Right lobe of liver (tissue), 6 donors: ENCODE measurements around the gene SLC25A10. TPM values are rescaled to one million over a fixed set of nuclear protein-coding genes. Genes with fewer than 3 reads are reported as not detected.

Source experiments
- ATAC-seq, 4 donors: fragments of 200-7000 bp; cut with Tn5 transposase; one replicate each; pipeline ENCODE4 v1.9.1; 2020; ENCODE audit warnings: mild to moderate bottlenecking in 4 of 4, moderate library complexity in 4 of 4
- DNase-seq, 3 donors: peaks; one replicate each; pipeline ENCODE4 v3.0.0-alpha.2; 2020
- H3K27ac ChIP-seq, 3 donors: fragments of 200-600 bp; one replicate each; pipeline ENCODE4 v1.8.0; 2022
- H3K27me3 ChIP-seq, 2 donors: fragments of 200-600 bp; one replicate each; pipeline ENCODE4 v1.8.0; 2022
- H3K36me3 ChIP-seq, 4 donors: fragments of 200-600 bp; sonication (generic) in 1 of 4; one replicate each; pipeline versions ENCODE4 v1.5.1 to v1.8.0; 2017 to 2022; ENCODE audit warnings: control low read depth in 1 of 4
- H3K4me1 ChIP-seq, 4 donors: fragments of 200-600 bp; sonication (generic) in 1 of 4; one replicate each; pipeline versions ENCODE4 v1.5.1 to v1.8.0; 2017 to 2022; ENCODE audit warnings: control low read depth in 1 of 4
- H3K4me3 ChIP-seq, 3 donors: fragments of 200-600 bp; one replicate each; pipeline ENCODE4 v1.8.0; 2022
- H3K9me3 ChIP-seq, 4 donors: fragments of 200-600 bp; sonication (generic) in 1 of 4; one replicate each; pipeline versions ENCODE4 v1.5.1 to v1.8.0; 2017 to 2022; ENCODE audit warnings: control low read depth in 1 of 4
- CTCF ChIP-seq, 4 donors: fragments of 200-600 bp in 3 of 4; fragments of 450-650 bp in 1 of 4; IDR thresholded peaks; one replicate each; pipeline versions ENCODE4 v1.5.1 to v1.8.0; 2016 to 2022; ENCODE audit warnings: antibody characterized with exemption in 4 of 4, mild to moderate bottlenecking in 2 of 4
- POLR2A ChIP-seq: fragments of 450-650 bp; IDR thresholded peaks from one replicate; pipeline ENCODE4 v1.6.1; 2017; ENCODE audit warnings: antibody characterized with exemption, mild to moderate bottlenecking
- WGBS: methylation state at CpG from one replicate; pipeline ENCODE4 v1.1.6; 2018; ENCODE audit warnings: low coverage, low lambda C conversion rate; ENCODE audit not compliant: insufficient coverage; ENCODE audit errors: missing lambda C conversion rate; 5-methylcytosine and 5-hydroxymethylcytosine counted together
- intact Hi-C, 2 donors: fragments of 100-400 bp; cut with DNase I; formaldehyde crosslinking; loops; one replicate each; pipeline versions ENCODE4 v1.11.2 to v1.14.1; 2022
- total RNA-seq, 6 experiments: library from RNA; depleted of rRNA in 2 of 6; stranded (reverse); fragments of >200 nt in 2 of 6; fragmentation: NEBNext Ultra II Directional in 3 of 6; extraction: Animal tissue kit (Norgen Biotek cat#: 25700) in 3 of 6; gene quantifications; one replicate each; pipeline versions ENCODE4 v1.1.0 to v1.2.4, GENCODE V29; 2016 to 2023
- donor health status: DM: no; HTN: yes; CAD: no.
- donor health status: DM: no; HTN: no; CAD: no.
- donor health status: DM: no; HTN: no; CAD: no.
- donor health status: DM: no; HTN: yes; CAD: no.
- donor health status: DM: no; HTN: yes; CAD: no.

The SLC25A10 gene
- total RNA-seq, 6 experiments from 2014 or later, result 35.6 to 92.0 (median 72.7) TPM

DNA sequence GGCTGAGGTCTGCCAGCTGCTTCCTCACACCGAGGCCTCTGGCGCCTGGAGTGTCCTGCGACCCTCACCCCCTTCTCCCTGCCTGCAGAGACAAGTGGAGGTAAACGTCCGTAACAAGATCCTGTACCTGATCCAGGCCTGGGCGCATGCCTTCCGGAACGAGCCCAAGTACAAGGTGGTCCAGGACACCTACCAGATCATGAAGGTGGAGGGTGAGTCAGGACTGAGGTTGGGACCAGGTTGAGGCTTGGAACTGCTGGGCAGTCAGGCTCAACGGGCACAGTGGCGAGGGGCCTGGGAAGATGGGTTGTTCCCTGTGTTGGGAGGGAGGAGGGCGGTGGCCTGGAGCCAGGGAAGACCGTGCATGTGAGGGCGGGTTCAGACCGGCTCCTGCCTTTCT is 23.5 kb upstream of the SLC25A10 start:
- peaks cover 0 to 13% (median 6%) of the 10 kb centered on the region in 4 donors for H3K4me1 ChIP-seq
- ATAC-seq (no peak), DNase-seq (no peak)
- H3K36me3 ChIP-seq, result peaks cover 0 to 55% (median 14%) of the 10 kb centered on the region in 4 donors
- TF ChIP-seq POLR2A, result no peak
- TF ChIP-seq CTCF (IDR thresholded peaks at IDR 0.05), result no peak
- H3K4me3 ChIP-seq, result no peak overlapping the region
- H3K27ac ChIP-seq, result no peak overlapping the region
- intact Hi-C loops, result no loop called here
- no peaks in the 10 kb centered on the region for H3K27me3 ChIP-seq
- WGBS, result 80% methylated on average over 1 of the region's 14 CpGs
- H3K9me3 ChIP-seq, result no peaks in the 10 kb centered on the region

GRCh38 chr17:81690066-81690465 is 22.0 kb upstream of the SLC25A10 start:
- Histone ChIP-seq H3K4me1 (peaks cover 0 to 6% (median 3%) of the 10 kb centered on the region in 4 donors), H3K27ac (no peak overlapping the region), H3K36me3 (peaks cover 0 to 70% (median 19%) of the 10 kb centered on the region in 4 donors), H3K4me3 (no peak overlapping the region), H3K27me3 (no peaks in the 10 kb centered on the region), H3K9me3 (no peaks in the 10 kb centered on the region)
- DNase-seq (no peak), ATAC-seq (no peak)
- WGBS, result 93% methylated on average over 5 of the region's 18 CpGs
- TF ChIP-seq POLR2A (no peak), CTCF (IDR thresholded peaks at IDR 0.05) (no peak)
- intact Hi-C loops, result no loop called here

- Histone ChIP-seq H3K27ac (no peak overlapping the region), H3K9me3 (no peaks in the 10 kb centered on the region), H3K27me3 (no peaks in the 10 kb centered on the region), H3K36me3 (peaks cover 0 to 74% (median 21%) of the 10 kb centered on the region in 4 donors), H3K4me3 (no peak overlapping the region), H3K4me1 (peaks cover 0 to 1% (median under 1%) of the 10 kb centered on the region in 4 donors)
- ATAC-seq (no peak), DNase-seq (no peak)
- no CpG with 5 or more reads among the region's 17 CpGs for WGBS
- intact Hi-C loops, result no loop called here
- TF ChIP-seq POLR2A (no peak), CTCF (IDR thresholded peaks at IDR 0.05) (no peak)
Observed at GRCh38 chr17:81690549-81690948, 21.5 kb upstream of the SLC25A10 start.

GRCh38 chr17:81691196-81691595 is 20.9 kb upstream of the SLC25A10 start:
- Histone ChIP-seq H3K27ac (no peak overlapping the region), H3K36me3 (peaks cover 0 to 77% (median 20%) of the 10 kb centered on the region in 4 donors), H3K4me1 (no peaks in the 10 kb centered on the region), H3K9me3 (no peaks in the 10 kb centered on the region), H3K27me3 (no peaks in the 10 kb centered on the region), H3K4me3 (no peak overlapping the region)
- 87% methylated on average over 5 of the region's 18 CpGs for WGBS
- ATAC-seq, result no peak
- TF ChIP-seq POLR2A (no peak), CTCF (IDR thresholded peaks at IDR 0.05) (no peak)
- intact Hi-C loops, result no loop called here
- DNase-seq, result no peak

DNA sequence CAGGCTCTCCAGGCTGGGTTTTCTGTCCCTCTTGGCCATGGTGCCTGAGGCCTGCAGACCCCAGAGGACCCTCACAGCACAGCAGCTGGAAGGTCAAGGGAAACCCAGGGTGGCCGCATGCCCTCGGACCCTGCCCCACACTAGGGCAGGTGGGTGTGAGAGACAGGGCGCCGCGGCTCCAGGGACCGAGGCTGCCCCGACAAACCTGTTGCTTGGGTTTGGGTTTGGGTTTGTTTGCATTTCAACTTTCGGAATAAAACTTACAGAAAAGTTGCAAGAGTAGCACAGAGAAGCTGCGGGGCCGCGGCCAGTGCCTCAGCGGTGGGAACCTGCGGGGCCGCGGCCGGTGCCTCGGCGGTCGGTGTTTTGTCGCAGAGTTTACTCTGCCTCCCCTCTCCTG is 20.5 kb upstream of the SLC25A10 start:
- ATAC-seq (no peak), DNase-seq (no peak)
- intact Hi-C loops, result no loop called here
- Histone ChIP-seq H3K36me3 (peaks cover 0 to 77% (median 19%) of the 10 kb centered on the region in 4 donors), H3K4me3 (no peak overlapping the region), H3K9me3 (no peaks in the 10 kb centered on the region), H3K4me1 (no peaks in the 10 kb centered on the region), H3K27ac (no peak overlapping the region), H3K27me3 (no peaks in the 10 kb centered on the region)
- WGBS, result 97% methylated on average over 12 of the region's 20 CpGs
- no peak for TF ChIP-seq POLR2A
- no peak for TF ChIP-seq CTCF (IDR thresholded peaks at IDR 0.05)
